AG04450 (cell line): ENCODE data around the gene PARD3B. TPM values are rescaled to one million over a fixed set of nuclear protein-coding genes. Genes with fewer than 3 reads are reported as not detected.

Source experiments
- CTCF ChIA-PET: fragments of 300-600, 350-600 bp; formaldehyde crosslinking; extraction: SDS; loops from one replicate; lab custom pipeline; 2022; ENCODE audit warnings: antibody characterized with exemption, inconsistent platforms; lab: Charles Lee
- POLR2A ChIA-PET: fragments of 350-600 bp; formaldehyde crosslinking; extraction: SDS; loops from one replicate; lab custom pipeline; 2021; ENCODE audit warnings: antibody characterized with exemption, inconsistent platforms; lab: Yijun Ruan, JAX
- DNase-seq: peaks from one replicate; pipeline ENCODE4 v3.0.0-alpha.2; 2011; ENCODE audit warnings: low read depth, low spot score
- H3K27ac ChIP-seq: one replicate; pipeline ENCODE4 v1.5.1; 2012; ENCODE audit warnings: low read depth, low read length, control low read depth
- H3K27me3 ChIP-seq: one replicate; pipeline ENCODE4 v1.6.0; 2012; ENCODE audit warnings: low read length; ENCODE audit not compliant: control insufficient read depth, insufficient read depth
- H3K4me3 ChIP-seq: 2 replicates; pipeline ENCODE4 v1.5.1; 2011; ENCODE audit warnings: mild to moderate bottlenecking, low read depth, low read length, control low read depth
- H3K9me3 ChIP-seq: 2 replicates; pipeline ENCODE4 v1.5.1; 2012; ENCODE audit warnings: low read length; ENCODE audit not compliant: control insufficient read depth, insufficient read depth
- CTCF ChIP-seq: IDR thresholded peaks from 2 replicates; pipeline ENCODE4 v1.5.1; 2011; ENCODE audit warnings: low read depth, low read length, control low read depth, inconsistent platforms
- polyA plus RNA-seq: library from polyadenylated mRNA; depleted of rRNA; stranded (reverse); fragments of >200 nt; gene quantifications from 2 replicates; pipeline ENCODE4 v1.2.3, GENCODE V29; 2011

The PARD3B gene
- polyA plus RNA-seq, 1 experiment = 8.5 TPM

GRCh38 chr2:205276116-205276777, 731.0 kb downstream of the PARD3B start:
- POLR2A ChIA-PET = no interaction called here
- CTCF ChIA-PET = interaction anchor here (0.8 kb wide), 1 partner anchor 403 kb away, joined by 3 read pairs; no protein-coding TSS in a partner anchor
- DNase-seq = no peak

DNA sequence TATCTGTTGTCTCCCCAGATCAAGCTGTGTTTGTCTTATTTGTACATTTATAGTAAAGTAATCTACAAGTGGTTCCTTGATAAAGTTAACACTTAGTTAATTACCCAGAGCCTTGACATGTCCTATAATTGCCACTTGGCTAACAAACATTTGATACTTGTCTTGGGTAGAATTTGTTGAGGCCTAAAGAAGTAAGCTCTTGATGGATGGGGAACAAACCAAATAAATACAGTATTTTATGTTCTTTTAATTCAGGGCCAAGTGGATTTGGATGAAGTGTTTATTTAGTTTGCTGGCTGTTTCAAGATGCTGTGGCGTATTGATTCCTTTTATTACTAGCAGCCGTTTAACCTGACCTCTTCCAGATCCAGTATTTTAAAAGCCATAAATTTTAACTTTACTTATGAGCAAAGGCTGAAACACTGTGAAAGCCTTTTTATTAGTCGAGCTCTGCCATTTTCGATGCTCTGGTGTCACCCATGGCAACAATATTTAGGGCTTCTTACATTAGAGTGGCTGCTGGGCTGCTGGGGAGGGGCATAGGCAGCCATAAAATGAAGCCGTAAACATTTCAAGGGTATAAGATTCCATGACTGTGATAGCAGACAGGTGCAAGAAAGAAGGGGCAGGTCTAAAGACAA, 735.4 kb downstream of the PARD3B start:
- H3K4me3 ChIP-seq = no peak overlapping the region
- no peak for TF ChIP-seq CTCF
- H3K9me3 ChIP-seq = no peaks in the 10 kb centered on the region
- CTCF ChIA-PET = no interaction called here
- no peak for DNase-seq
- H3K27me3 ChIP-seq = no peaks in the 10 kb centered on the region
- POLR2A ChIA-PET = no interaction called here
- H3K27ac ChIP-seq = no peak overlapping the region

More at GRCh38 chr2:205276116-205276777, 731.0 kb downstream of the PARD3B start:
- no peaks in the 10 kb centered on the region for H3K9me3 ChIP-seq
- no peaks in the 10 kb centered on the region for H3K27me3 ChIP-seq
- H3K4me3 ChIP-seq = no peak overlapping the region
- H3K27ac ChIP-seq = no peak overlapping the region
- TF ChIP-seq CTCF = no peak

DNA sequence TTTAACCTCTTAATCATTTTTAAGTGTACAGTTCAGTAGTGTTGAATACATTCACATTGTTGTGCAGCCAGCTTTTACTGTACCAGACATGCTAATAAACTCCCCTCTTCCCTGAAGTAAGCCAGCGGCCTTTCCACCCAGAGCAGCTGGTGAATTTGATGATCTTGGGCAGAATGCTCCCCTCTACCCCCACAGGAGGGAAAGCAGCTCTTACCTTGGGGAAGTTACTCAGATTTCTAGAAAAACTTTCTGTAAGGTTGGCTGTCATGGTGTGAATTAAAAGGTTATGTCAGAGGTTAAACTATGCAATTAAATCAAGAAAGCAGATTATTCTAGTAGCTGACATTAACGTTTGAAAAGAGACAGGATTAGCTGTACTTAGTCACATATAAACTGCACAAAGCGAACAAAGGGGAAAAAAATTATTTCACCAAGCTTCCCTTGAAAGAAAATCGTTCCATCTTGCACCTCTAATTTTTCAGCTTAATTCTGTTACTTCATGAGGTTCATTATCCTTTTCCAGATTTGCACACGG, 738.5 kb downstream of the PARD3B start:
- POLR2A ChIA-PET = no interaction called here
- Histone ChIP-seq H3K9me3 (no peaks in the 10 kb centered on the region), H3K27ac (no peak overlapping the region), H3K27me3 (no peaks in the 10 kb centered on the region), H3K4me3 (no peak overlapping the region)
- TF ChIP-seq CTCF = no peak
- no peak for DNase-seq
- CTCF ChIA-PET = no interaction called here

DNA sequence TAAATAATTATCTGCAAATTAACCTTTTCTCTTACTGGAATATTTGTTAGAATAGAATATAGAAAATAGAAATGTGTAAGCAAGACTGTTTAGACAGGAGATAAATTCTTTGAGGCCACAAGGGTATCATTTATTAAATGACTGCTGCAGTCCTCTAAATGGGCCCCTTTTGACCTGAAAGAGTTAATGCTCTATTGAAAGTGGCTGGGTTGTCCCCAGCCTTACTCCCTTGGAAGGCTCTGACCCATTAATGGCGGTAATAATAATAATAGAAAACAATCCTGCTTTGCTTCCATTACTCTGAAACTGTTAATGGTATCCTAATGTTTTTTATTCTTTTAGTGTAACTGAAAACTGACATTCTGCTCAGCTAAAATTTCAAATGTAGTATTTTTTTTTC, 739.1 kb downstream of the PARD3B start:
- POLR2A ChIA-PET = no interaction called here
- Histone ChIP-seq H3K4me3 (no peak overlapping the region), H3K27ac (no peak overlapping the region), H3K9me3 (no peaks in the 10 kb centered on the region), H3K27me3 (no peaks in the 10 kb centered on the region)
- DNase-seq = no peak
- TF ChIP-seq CTCF = no peak
- CTCF ChIA-PET = no interaction called here

- Histone ChIP-seq H3K4me3 (no peak overlapping the region), H3K27ac (no peak overlapping the region), H3K27me3 (no peaks in the 10 kb centered on the region), H3K9me3 (no peaks in the 10 kb centered on the region)
- no peak for DNase-seq
- CTCF ChIA-PET = no interaction called here
- POLR2A ChIA-PET = no interaction called here
- no peak for TF ChIP-seq CTCF
These were observed 742.0 kb downstream of the PARD3B start for GRCh38 chr2:205287316-205287715.
